GM12878 (cell line): ENCODE data around the gene NLGN4X. TPM values are rescaled to one million over a fixed set of nuclear protein-coding genes. Genes with fewer than 3 reads are reported as not detected.

Experiments
- ATAC-seq: fragments of 200-7000 bp; cut with Tn5 transposase; 3 replicates; pipeline ENCODE4 v1.9.1; 2020; ENCODE audit warnings: mild to moderate bottlenecking, moderate library complexity
- BruUV-seq: library from RNA; stranded (reverse); fragments of 400-500 nt; replicated peaks from 2 replicates; lab custom pipeline; 2021; lab: Mats Ljungman, UMichigan
- CTCF ChIA-PET: fragments of 300-600 bp; sonication (Branson Sonifier 250); formaldehyde crosslinking; extraction: SDS; loops from one replicate; lab custom pipeline; 2021; ENCODE audit warnings: inconsistent platforms; lab: Yijun Ruan, JAX
- POLR2A ChIA-PET: fragments of 350-600 bp; formaldehyde crosslinking; extraction: SDS; loops from one replicate; lab custom pipeline; 2021; ENCODE audit warnings: inconsistent platforms; lab: Charles Lee
- RAD21 ChIA-PET: fragments of 300-600 bp; sonication (Branson Sonifier 250); formaldehyde crosslinking; loops from one replicate; lab custom pipeline; 2023; ENCODE audit warnings: antibody characterized with exemption; ENCODE audit not compliant: unreplicated experiment; lab: Charles Lee
- SMC1A ChIA-PET: fragments of 300-600 bp; sonication (Branson Sonifier 250); formaldehyde crosslinking; loops from one replicate; lab custom pipeline; 2023; ENCODE audit not compliant: unreplicated experiment, uncharacterized antibody; lab: Charles Lee
- DNase-seq: peaks from one replicate; pipeline ENCODE4 v3.0.0-alpha.2; 2011; ENCODE audit warnings: low read depth, low spot score
- FAIRE-seq: peaks from 3 replicates; lab custom pipeline; 2011; peaks lifted over from hg19 to GRCh38; lab: Jason Lieb, UNC
- H2AFZ ChIP-seq: 2 replicates; pipeline ENCODE4 v1.6.0; 2011; ENCODE audit warnings: low read depth, low read length, control low read depth; ENCODE audit not compliant: control insufficient read depth
- H3K27ac ChIP-seq: 2 replicates; pipeline ENCODE4 v1.5.1; 2011; ENCODE audit warnings: control low read depth; ENCODE audit not compliant: control insufficient read depth, insufficient read depth
- H3K27me3 ChIP-seq, 2 experiments: replicated peaks in 1 of 2; 2 replicates each; pipeline versions ENCODE4 v1.6.0 to v1.6.1; 2011; ENCODE audit warnings: low read length in 1 of 2; ENCODE audit not compliant: control insufficient read depth in 2 of 2, insufficient read depth in 2 of 2
- H3K36me3 ChIP-seq, 2 experiments: 2 replicates each; pipeline ENCODE4 v1.5.1; 2011; ENCODE audit warnings: low read length in 1 of 2; ENCODE audit not compliant: control insufficient read depth in 2 of 2, insufficient read depth in 2 of 2
- H3K4me1 ChIP-seq: 2 replicates; pipeline ENCODE4 v1.6.1; 2011; ENCODE audit warnings: mild to moderate bottlenecking, low read length, moderate library complexity, mixed read lengths; ENCODE audit not compliant: control insufficient read depth, insufficient read depth
- H3K4me2 ChIP-seq: 2 replicates; pipeline ENCODE4 v1.6.0; 2011; ENCODE audit warnings: control low read depth; ENCODE audit not compliant: control insufficient read depth, insufficient read depth
- H3K4me3 ChIP-seq: fragments of 200-600 bp; sonication (generic); 2 replicates; pipeline ENCODE4 v1.5.1; 2016
- H3K79me2 ChIP-seq: 2 replicates; pipeline ENCODE4 v1.6.0; 2011; ENCODE audit warnings: low read length; ENCODE audit not compliant: control insufficient read depth, insufficient read depth
- H3K9ac ChIP-seq: 2 replicates; pipeline ENCODE4 v1.8.0; 2011; ENCODE audit warnings: low read length, control low read depth, mixed read lengths; ENCODE audit not compliant: control insufficient read depth, insufficient read depth
- H3K9me3 ChIP-seq: replicated peaks from 3 replicates; pipeline ENCODE4 v1.5.1; 2011; ENCODE audit warnings: mild to moderate bottlenecking, low read length; ENCODE audit not compliant: control insufficient read depth, insufficient read depth
- H4K20me1 ChIP-seq: 2 replicates; pipeline ENCODE4 v1.6.0; 2011; ENCODE audit not compliant: control insufficient read depth, insufficient read depth
- HDGF ChIP-seq: fragments of 450-650 bp; IDR thresholded peaks from 2 replicates; pipeline ENCODE4 v1.6.1; 2016; ENCODE audit warnings: antibody characterized with exemption
- SUPT20H ChIP-seq: IDR thresholded peaks from 2 replicates; pipeline ENCODE4 v1.6.1; 2011; ENCODE audit warnings: low read depth, mild to moderate bottlenecking, low read length, moderate library complexity, borderline replicate concordance; ENCODE audit not compliant: control insufficient read depth
- WGBS: methylation state at CpG from one replicate; pipeline ENCODE4 v1.1.6; 2016; ENCODE audit warnings: low lambda C conversion rate; ENCODE audit not compliant: insufficient replicate concordance, insufficient coverage; ENCODE audit errors: missing lambda C conversion rate; 5-methylcytosine and 5-hydroxymethylcytosine counted together
- in situ Hi-C: fragments of 300-500 bp; cut with MboI; formaldehyde crosslinking; loops from 9 replicates; pipeline ENCODE4 v1.14.3; 2018; ENCODE audit warnings: mixed read lengths
- intact Hi-C: fragments of 100-400 bp; cut with micrococcal nuclease; formaldehyde crosslinking; loops from one replicate; pipeline ENCODE4 v1.14.2; 2022; ENCODE audit not compliant: unreplicated experiment
- polyA plus RNA-seq, 11 experiments: library from polyadenylated mRNA; depleted of rRNA in 4 of 11; unstranded in 6 of 11; stranded (reverse) in 5 of 11; fragments of >200 nt; fragmentation: Nextera tagmentation in 4 of 11; fragmentation: Illumina TruSeq in 1 of 11; extraction: Ambion mirVana in 4 of 11; extraction: Trizol in 1 of 11; gene quantifications; 1 replicate in 1 of 11; 2 replicates in 10 of 11; pipeline versions ENCODE4 v1.2.1 to v1.2.3, GENCODE V29; 2011 to 2016; ENCODE audit warnings: inconsistent platforms in 2 of 11, missing spikeins in 2 of 11, low read depth in 1 of 11
- total RNA-seq, 4 experiments: library from RNA; depleted of rRNA in 3 of 4; stranded (reverse); fragments of >200 nt in 3 of 4; fragmentation: Illumina TruSeq in 1 of 4; extraction: Trizol in 1 of 4; gene quantifications; 2 replicates each; pipeline versions ENCODE4 v1.2.1 to v1.2.3, GENCODE V29; 2013 to 2021
- TF ChIP-seq, protein P1 (sequence below): fragments of 450-650 bp; IDR thresholded peaks from 2 replicates; pipeline ENCODE4 v1.6.1; 2017; ENCODE audit warnings: mild to moderate bottlenecking

Gene NLGN4X
- total and polyA plus RNA-seq, 10 of the 15 experiments (the other 5 are each of a cell fraction or from before 2014, with no cell fraction given): 0.02 to 1.5 (median 0.09) TPM; not detected in 2

DNA sequence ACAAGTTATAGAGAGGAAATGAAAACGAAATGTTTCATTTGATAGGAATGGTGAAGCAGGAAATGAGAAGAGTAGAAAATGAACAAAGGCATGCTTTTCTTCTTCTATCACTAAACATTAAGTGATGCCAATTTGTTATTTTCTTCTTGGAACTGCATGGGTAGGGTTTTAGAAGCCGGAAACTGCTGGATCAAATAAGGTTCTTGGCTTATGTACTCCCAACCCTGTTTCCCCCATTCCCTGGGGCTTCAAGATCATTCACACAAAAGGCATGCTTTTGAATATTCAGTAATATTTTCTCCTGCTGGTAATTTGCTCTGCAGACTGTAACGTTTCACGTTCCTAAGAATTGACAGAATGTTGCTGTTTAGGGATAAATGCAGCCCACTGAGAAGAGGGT is 224.1 kb downstream of the NLGN4X start (continued):
- TF ChIP-seq, protein P1, sequence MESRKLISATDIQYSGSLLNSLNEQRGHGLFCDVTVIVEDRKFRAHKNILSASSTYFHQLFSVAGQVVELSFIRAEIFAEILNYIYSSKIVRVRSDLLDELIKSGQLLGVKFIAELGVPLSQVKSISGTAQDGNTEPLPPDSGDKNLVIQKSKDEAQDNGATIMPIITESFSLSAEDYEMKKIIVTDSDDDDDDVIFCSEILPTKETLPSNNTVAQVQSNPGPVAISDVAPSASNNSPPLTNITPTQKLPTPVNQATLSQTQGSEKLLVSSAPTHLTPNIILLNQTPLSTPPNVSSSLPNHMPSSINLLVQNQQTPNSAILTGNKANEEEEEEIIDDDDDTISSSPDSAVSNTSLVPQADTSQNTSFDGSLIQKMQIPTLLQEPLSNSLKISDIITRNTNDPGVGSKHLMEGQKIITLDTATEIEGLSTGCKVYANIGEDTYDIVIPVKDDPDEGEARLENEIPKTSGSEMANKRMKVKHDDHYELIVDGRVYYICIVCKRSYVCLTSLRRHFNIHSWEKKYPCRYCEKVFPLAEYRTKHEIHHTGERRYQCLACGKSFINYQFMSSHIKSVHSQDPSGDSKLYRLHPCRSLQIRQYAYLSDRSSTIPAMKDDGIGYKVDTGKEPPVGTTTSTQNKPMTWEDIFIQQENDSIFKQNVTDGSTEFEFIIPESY: no peak

DNA sequence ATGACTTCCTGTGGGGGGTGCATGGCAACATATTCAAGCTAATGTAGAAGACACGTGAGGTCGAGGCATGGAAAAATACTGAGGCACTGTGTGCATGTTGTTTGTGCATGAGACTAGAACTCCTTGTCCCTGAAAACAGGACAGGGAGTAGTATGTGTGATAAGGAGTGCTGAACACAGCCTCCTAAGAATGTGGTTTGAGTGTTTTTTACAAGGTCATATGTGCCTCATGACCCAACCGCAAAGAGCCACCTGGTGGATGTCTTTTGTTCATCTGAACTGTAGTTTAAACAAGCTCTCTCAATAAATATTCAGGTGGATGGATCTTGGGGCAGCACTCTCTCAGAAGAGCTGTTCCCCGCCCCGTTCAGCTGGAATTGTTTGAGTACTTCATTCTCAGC is 226.6 kb downstream of the NLGN4X start:
- RAD21 ChIA-PET: interaction anchor here (1.1 to 1.3 kb wide), 2 partner anchors 24 kb away, joined by 3 to 4 read pairs; no protein-coding TSS in a partner anchor
- SMC1A ChIA-PET: interaction anchor here (0.7 to 1.3 kb wide), 5 partner anchors 11 to 43 kb away, joined by 3 to 4 read pairs (median 3); no protein-coding TSS in a partner anchor
- no peak overlapping the region for H2AFZ ChIP-seq
- no peaks in the 10 kb centered on the region for H3K79me2 ChIP-seq
- TF ChIP-seq SUPT20H (no peak), HDGF (no peak)
- no peak overlapping the region for H3K4me3 ChIP-seq
- 50% methylated on average over 5 of the region's 5 CpGs for WGBS
- H3K4me1 ChIP-seq: no peaks in the 10 kb centered on the region
- no peak overlapping the region for H3K4me2 ChIP-seq
- no peaks in the 10 kb centered on the region for H3K27me3 ChIP-seq
- in situ Hi-C loops: no loop called here
- H3K9me3 ChIP-seq: no peaks in the 10 kb centered on the region
- FAIRE-seq: no peak
- H3K27ac ChIP-seq: no peak overlapping the region
- no peak for ATAC-seq
- H4K20me1 ChIP-seq: no peaks in the 10 kb centered on the region
- no peaks in the 10 kb centered on the region for H3K36me3 ChIP-seq
- no peak overlapping the region for H3K9ac ChIP-seq
- CTCF ChIA-PET: interaction anchor here (1.0 kb wide), 1 partner anchor 71 kb away, joined by 3 read pairs; no protein-coding TSS in a partner anchor
- intact Hi-C loops: no loop called here
- POLR2A ChIA-PET: interaction anchor here (1.0 kb wide), 1 partner anchor 65 kb away, joined by 3 read pairs; no protein-coding TSS in a partner anchor
- DNase-seq: no peak
- BruUV-seq: no TSS peak
